Measurements from ENCODE around the gene MASTL.

GRCh38 chr10:27223964-27224363 lies 68.8 kb downstream of the MASTL start:
- TF ChIP-seq, protein P1, sequence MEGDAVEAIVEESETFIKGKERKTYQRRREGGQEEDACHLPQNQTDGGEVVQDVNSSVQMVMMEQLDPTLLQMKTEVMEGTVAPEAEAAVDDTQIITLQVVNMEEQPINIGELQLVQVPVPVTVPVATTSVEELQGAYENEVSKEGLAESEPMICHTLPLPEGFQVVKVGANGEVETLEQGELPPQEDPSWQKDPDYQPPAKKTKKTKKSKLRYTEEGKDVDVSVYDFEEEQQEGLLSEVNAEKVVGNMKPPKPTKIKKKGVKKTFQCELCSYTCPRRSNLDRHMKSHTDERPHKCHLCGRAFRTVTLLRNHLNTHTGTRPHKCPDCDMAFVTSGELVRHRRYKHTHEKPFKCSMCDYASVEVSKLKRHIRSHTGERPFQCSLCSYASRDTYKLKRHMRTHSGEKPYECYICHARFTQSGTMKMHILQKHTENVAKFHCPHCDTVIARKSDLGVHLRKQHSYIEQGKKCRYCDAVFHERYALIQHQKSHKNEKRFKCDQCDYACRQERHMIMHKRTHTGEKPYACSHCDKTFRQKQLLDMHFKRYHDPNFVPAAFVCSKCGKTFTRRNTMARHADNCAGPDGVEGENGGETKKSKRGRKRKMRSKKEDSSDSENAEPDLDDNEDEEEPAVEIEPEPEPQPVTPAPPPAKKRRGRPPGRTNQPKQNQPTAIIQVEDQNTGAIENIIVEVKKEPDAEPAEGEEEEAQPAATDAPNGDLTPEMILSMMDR (conservative IDR thresholded peaks at IDR 0.05 in 1 of 2, IDR thresholded peaks at IDR 0.05 in 1 of 2; ENCODE audit: extremely low read depth in 1 of 2, insufficient read depth in 1 of 2, low read depth in 1 of 2, low read length in 2 of 2), result peak; percentile 24 to 53
- no peak for TF ChIP-seq EZH2 (IDR thresholded peaks at IDR 0.05; ENCODE audit: borderline replicate concordance, low read length)
